Nucleus accumbens (tissue), 56 donors: ENCODE measurements around the gene RPIA.
"Not testable (repeated sequence)": the region's sequence is repeated elsewhere in the genome, so short reads cannot be mapped to it uniquely, and the experiment has no call there.

Experiments used
- DNase-seq, 56 donors: peaks; one replicate each; lab custom pipeline; 2025; lab: John Stamatoyannopoulos, UW

RPIA gene

DNA sequence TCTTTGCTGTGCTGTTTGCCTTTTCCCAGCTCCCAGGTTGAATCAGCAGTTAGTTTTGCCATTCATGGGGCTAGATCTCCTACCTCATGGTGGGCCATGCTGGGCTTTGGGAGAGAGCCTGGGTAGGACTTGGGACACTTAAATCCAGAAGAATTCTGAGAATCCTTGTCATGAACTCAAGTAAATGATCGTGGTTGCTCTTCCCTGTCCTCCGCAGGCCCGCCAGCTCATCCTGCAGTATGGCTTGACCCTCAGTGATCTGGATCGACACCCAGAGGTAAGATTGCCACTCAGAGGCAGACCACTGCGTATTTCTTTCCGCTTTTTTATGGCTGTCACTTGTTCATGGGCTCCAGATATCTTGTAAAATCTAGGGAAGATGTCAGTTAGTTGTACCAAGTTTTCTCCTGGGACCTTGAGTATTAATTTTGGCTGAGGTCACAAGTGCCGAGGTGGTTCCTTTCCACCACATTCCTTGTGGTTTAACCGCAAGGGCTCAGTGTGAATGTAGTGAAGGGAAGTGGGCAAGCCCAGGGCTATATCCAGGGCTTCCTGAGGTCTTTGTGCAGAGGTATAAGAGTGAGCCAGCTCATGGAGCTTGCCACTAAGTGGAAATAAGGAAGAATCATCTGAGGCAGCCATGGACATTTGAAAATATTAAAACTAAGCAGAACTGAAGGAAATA lies 37.7 kb downstream of the RPIA start:
- no peak for DNase-seq

DNA sequence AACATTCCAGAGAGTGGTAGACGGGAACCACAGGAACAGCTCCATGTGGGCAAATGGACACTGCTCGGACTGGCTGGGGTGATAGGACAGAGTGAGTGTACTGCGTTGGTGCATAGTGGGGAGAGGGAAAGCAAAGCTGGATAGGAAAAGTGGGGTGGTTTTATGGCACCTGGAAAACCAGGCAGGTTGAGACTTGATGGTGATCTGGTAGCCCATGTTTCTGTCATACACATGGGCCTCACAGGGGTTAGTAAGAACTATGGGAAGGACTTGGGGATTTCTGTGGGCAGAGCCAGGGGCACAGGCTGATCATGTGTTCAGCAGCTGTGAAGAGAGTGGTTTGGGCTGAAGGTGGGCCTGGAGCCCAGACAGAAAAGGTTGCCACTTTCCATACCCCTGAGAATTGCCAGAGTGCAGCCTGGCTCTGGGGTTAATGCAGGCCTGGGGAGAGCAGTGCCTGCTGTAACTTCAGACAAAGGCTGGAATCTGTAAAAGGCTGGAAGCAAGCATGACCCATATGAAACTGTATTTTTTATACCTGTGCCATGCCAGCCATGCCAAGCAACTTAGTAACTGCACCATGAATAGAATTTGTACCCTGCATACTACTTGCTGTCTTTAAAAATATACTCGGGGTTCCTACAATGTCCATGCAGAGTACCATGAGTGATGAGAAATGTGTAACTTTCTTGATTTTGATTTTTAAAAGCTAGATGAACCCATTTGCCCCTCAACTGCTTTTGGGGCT lies 41.9 kb downstream of the RPIA start:
- DNase-seq, result no peak

- peak in 34 of 56 donors; percentile 3 to 63 (median 26) for DNase-seq
These were observed 43.7 kb downstream of the RPIA start for GRCh38 chr2:88735133-88735532.

DNA sequence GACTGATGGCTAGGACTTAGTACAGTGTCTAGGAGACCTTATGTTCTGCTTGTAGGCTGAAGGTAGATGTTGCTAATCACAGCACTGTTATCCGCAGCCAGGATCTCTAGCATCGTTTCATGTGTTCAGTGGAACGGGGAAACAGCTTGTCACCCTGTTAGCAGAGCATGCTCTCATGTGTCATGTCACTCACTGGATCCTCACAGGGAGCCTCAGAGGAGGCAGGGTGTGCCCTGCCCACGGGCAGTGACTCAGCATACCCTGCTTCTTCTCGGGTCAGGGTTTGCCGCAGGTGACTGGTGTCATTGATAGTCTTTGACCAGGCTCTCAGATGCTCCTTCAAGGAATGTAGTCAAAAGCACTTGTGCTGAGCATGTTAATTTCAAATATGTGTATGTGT lies 44.4 kb downstream of the RPIA start:
- DNase-seq, result peak in 29 of 56 donors; percentile 1 to 72 (median 29)

- DNase-seq, result peak in 1 of 56 donors; percentile 0
These were observed 45.0 kb downstream of the RPIA start for GRCh38 chr2:88736437-88736836.

DNA sequence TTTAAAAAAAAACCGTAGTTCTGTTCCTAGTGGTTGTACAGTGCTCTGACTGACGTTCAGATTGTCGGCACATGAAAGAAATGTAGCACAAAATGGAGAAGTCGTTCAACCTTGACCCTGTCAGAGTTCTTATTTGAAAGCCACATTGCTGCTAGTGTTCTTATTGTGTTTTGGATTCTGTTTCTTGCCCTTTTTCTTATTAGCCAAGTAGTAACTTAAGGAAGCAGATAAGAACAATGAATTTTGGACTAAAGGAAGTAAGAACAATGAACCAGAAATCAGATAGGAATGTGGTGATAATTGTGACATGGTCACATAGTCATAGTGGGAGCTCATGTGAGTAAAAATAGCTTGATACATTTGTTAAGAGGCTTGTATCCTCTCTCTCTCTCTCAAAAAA lies 45.9 kb downstream of the RPIA start:
- no peak for DNase-seq

GRCh38 chr2:88738271-88738670 lies 46.8 kb downstream of the RPIA start:
- no peak for DNase-seq

DNA sequence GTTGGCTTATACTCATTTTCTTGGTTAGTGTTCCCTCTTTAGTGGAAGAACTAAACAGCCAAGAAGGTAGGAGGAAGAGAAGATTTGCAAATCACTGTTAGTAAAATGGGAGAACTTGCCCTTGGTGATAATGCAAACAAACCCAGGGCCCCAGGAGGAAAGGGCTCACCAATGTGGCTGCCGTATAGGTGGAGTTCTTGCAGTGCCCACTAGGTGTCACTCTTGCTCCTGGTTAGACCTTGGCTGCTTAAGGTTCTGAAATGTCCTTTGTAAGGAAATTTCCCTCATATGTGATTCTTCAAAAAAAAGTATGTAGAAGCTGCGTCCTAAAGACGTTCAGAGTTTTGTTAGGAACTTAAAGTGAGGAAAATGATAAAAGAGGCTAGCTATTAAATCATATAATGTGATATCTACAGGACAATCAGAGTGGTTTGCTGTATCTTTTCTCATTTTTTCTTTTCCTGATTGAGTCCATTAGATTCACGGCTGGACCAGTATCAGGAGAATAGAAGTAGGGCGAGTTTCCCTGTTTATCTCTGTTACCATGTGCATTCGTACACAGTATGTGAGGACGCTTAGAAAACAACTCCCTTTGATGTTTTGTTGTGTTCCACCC lies 48.6 kb downstream of the RPIA start:
- DNase-seq, result peak in 37 of 56 donors; percentile 4 to 79 (median 35)

DNA sequence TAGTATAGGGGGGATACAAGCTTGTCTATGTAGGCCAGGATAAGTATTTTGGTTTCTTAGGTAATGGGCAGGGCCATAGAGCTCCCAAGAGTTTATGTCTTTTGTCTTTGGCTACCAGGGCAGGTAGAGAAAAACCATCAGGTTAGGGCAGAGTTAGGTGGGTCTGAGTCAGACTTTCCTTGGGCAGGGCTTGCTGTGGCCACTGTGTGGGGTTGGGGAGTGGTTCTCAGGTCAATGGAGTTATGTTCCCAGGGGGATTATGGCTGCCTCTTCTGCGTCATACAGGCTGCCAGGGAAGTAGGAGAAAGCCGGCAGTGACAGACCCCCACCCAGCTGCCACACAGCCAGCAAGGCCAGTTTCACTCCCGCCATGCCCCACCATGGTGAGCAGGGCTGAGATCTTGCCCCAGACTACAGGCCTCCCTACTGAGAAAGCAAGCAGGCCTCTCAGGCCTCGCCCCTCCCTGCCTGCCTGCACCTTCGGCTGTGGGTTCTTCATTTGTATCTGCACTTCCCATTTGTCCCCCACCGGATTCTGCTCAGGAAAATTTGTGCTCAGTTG lies 55.5 kb downstream of the RPIA start:
- DNase-seq, result no peak

- DNase-seq, result no peak
These were observed 56.5 kb downstream of the RPIA start for GRCh38 chr2:88747990-88748389.

GRCh38 chr2:88751768-88752167 lies 60.3 kb downstream of the RPIA start:
- no peak for DNase-seq

- DNase-seq, result peak in 4 of 56 donors; percentile 3 to 19 (median 11)
These were observed 62.5 kb downstream of the RPIA start for GRCh38 chr2:88753833-88754584.

GRCh38 chr2:88754585-88755320 lies 63.3 kb downstream of the RPIA start:
- DNase-seq, result no peak

DNA sequence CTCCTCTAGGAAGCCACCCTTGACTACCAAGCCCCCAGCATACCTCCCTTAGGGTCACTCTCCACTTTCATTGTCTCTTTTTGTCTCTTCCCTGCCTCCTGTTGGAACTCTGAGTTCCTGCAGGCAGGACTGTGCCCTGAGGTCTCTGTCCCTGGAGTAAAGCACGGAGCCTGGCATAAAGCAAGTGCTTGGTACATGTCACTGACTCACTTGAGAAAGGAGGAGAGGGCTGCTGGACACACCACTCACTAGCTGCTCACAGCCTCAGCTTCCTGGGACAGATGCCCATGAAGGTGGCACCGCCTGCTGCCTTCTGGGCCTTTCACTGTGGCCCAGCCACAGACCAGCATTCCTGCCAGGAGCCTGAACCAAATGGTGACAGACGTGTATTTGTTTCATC lies 64.4 kb downstream of the RPIA start:
- DNase-seq, result no peak

DNA sequence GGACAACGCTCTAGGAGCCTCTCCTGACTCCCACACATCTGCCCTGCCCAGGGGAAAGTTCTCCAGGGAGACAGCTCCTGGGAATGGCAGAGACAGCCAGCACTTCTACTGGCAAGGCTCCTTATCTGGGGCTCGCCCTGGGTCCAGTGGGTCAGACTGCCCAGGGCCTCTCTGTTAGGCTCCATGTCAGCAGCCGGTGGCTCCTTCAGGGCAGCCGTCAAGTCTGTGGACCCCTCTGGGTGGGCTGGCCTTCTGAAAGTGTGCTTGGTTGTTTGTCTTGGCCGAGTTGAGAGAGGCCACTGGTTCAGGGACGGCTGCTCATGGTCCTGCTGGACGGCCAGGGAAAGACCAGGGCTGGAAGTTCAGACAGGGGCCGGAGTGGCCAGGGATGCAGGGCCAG lies 65.6 kb downstream of the RPIA start:
- DNase-seq, result no peak

DNA sequence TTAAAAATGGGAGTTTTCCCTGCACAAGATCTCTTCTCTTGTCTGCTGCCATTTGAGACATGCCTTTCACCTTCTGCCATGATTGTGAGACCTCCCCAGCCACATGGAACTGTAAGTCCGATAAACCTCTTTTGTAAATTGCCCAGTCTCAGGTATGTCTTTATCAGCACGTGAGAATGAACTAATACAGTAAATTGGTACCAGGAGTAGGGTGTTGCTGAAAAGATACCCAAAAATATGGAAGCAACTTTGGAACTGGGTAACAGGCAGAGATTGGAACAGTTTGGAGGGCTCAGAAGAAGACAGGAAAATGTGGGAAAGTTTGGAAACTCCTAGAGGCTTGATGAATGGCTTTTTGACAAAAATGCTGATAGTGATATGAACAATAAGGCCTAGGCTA lies 67.2 kb downstream of the RPIA start:
- not testable (repeated sequence) for DNase-seq

- no peak for DNase-seq
These were observed 69.5 kb downstream of the RPIA start for GRCh38 chr2:88760819-88761598.

- no peak for DNase-seq
These were observed 72.8 kb downstream of the RPIA start for GRCh38 chr2:88764141-88764849.

DNA sequence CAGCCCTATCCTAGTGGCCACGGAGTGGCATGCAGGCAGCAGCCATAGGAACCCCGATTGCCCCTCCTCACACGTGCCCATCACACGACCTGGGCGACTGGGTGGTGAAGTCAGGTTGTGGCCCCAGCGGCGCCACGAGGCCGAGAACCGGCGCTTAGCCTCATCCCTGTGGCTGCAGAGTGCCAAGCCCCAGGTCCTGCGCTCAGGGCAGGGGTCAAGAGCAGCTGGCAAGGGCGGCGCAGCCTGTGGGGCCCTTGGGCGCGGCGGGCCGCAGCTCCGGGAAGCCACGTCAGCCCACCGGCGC lies 73.3 kb downstream of the RPIA start:
- no peak for DNase-seq
